ENCODE results near the gene RNF152. TPM values are rescaled to one million over a fixed set of nuclear protein-coding genes. Genes with fewer than 3 reads are reported as not detected.

The RNF152 gene
- polyA plus RNA-seq, 1 of the 3 experiments (the other 2 are of a cell fraction) = 6.6 TPM

DNA sequence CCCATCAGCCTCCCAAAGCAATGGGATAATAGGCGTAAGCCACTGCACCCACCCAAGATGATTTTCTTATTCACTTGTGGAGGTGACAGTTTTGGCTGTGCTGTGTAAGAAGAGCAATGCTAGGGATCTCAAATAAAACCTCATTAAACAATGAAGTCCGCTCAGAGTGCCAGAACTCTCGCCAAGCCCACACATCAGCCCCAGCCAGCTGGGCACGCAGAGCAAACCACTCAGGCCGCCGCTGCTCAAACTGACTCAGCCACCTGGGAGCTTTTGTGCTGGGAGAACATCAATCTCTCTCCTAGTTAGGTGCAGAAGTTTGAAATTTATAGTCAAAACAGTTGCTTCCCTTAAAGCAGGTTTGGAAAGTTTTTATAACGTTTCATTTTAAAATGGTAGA lies 47.6 kb downstream of the RNF152 start:
- H4K20me1 ChIP-seq (ENCODE audit: insufficient read depth) = peaks cover 55% of the 10 kb centered on the region; the same call in 1 of the 2 replicates
- no peak overlapping the region for H3K4me2 ChIP-seq
- ChIA-PET CTCF (interaction anchor here (1.5 kb wide), 1 partner anchor 9 kb away, joined by 4 read pairs; no protein-coding TSS in a partner anchor), POLR2A (no interaction called here)
- no peaks in the 10 kb centered on the region; a peak in 2 of 4 replicates for H3K4me1 ChIP-seq (ENCODE audit: control insufficient read depth in 1 of 2, insufficient read depth in 2 of 2, low read depth in 1 of 2, low read length in 1 of 2)
- peaks cover 7 to 44% of the 10 kb centered on the region in 2 experiments for H3K36me3 ChIP-seq (replicated peaks in 1 of 2; ENCODE audit: control insufficient read depth in 1 of 2, insufficient read depth in 2 of 2, low read length in 1 of 2)
- H3K9ac ChIP-seq = no peak overlapping the region
- H3K9me3 ChIP-seq = no peaks in the 10 kb centered on the region
- WGBS (ENCODE audit: low lambda C conversion rate) = 81% methylated on average over 5 of the region's 7 CpGs
- no peak overlapping the region for H3K4me3 ChIP-seq (ENCODE audit: low read depth in 2 of 2, low read length in 1 of 2)
- no peak for DNase-seq
- TF ChIP-seq CHD2 (IDR thresholded peaks at IDR 0.05; ENCODE audit: low read length, partially characterized antibody) (no peak), TCF12 (IDR thresholded peaks at IDR 0.05) (no peak), SIN3A (IDR thresholded peaks at IDR 0.05; ENCODE audit: borderline replicate concordance, low read depth, low read length) (no peak), EZH2phosphoT487 (IDR thresholded peaks at IDR 0.05; ENCODE audit: borderline replicate concordance, low read depth) (no peak), RCOR1 (IDR thresholded peaks at IDR 0.05; ENCODE audit: low read length) (no peak), RFX5 (IDR thresholded peaks at IDR 0.05; ENCODE audit: low read length) (no peak), NFIC (IDR thresholded peaks at IDR 0.05; ENCODE audit: borderline replicate concordance) (no peak), JUND (IDR thresholded peaks at IDR 0.05) (no peak), YY1 (IDR thresholded peaks at IDR 0.05; ENCODE audit: low read depth) (no peak), NRF1 (IDR thresholded peaks at IDR 0.05; ENCODE audit: low read depth, low read length) (no peak), GABPA (IDR thresholded peaks at IDR 0.05; ENCODE audit: low read depth) (no peak)
- TF ChIP-seq, protein P1, sequence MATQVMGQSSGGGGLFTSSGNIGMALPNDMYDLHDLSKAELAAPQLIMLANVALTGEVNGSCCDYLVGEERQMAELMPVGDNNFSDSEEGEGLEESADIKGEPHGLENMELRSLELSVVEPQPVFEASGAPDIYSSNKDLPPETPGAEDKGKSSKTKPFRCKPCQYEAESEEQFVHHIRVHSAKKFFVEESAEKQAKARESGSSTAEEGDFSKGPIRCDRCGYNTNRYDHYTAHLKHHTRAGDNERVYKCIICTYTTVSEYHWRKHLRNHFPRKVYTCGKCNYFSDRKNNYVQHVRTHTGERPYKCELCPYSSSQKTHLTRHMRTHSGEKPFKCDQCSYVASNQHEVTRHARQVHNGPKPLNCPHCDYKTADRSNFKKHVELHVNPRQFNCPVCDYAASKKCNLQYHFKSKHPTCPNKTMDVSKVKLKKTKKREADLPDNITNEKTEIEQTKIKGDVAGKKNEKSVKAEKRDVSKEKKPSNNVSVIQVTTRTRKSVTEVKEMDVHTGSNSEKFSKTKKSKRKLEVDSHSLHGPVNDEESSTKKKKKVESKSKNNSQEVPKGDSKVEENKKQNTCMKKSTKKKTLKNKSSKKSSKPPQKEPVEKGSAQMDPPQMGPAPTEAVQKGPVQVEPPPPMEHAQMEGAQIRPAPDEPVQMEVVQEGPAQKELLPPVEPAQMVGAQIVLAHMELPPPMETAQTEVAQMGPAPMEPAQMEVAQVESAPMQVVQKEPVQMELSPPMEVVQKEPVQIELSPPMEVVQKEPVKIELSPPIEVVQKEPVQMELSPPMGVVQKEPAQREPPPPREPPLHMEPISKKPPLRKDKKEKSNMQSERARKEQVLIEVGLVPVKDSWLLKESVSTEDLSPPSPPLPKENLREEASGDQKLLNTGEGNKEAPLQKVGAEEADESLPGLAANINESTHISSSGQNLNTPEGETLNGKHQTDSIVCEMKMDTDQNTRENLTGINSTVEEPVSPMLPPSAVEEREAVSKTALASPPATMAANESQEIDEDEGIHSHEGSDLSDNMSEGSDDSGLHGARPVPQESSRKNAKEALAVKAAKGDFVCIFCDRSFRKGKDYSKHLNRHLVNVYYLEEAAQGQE (IDR thresholded peaks at IDR 0.05; ENCODE audit: low read depth, low read length) = no peak
- TF ChIP-seq, protein P2, sequence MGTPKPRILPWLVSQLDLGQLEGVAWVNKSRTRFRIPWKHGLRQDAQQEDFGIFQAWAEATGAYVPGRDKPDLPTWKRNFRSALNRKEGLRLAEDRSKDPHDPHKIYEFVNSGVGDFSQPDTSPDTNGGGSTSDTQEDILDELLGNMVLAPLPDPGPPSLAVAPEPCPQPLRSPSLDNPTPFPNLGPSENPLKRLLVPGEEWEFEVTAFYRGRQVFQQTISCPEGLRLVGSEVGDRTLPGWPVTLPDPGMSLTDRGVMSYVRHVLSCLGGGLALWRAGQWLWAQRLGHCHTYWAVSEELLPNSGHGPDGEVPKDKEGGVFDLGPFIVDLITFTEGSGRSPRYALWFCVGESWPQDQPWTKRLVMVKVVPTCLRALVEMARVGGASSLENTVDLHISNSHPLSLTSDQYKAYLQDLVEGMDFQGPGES (IDR thresholded peaks at IDR 0.05; ENCODE audit: low read depth, low read length) = no peak
- H3K9me2 ChIP-seq = no peaks in the 10 kb centered on the region
- H2AFZ ChIP-seq (ENCODE audit: low read depth) = no peak overlapping the region
- H3K79me2 ChIP-seq (ENCODE audit: insufficient read depth) = peaks cover 100% of the 10 kb centered on the region
- peaks cover 11% of the 10 kb centered on the region for H3F3A ChIP-seq (replicated peaks; ENCODE audit: insufficient read depth)
- H3K27me3 ChIP-seq (ENCODE audit: insufficient read depth) = no peaks in the 10 kb centered on the region
- H3K27ac ChIP-seq (ENCODE audit: low read depth in 2 of 2, low read length in 1 of 2) = no peak overlapping the region

DNA sequence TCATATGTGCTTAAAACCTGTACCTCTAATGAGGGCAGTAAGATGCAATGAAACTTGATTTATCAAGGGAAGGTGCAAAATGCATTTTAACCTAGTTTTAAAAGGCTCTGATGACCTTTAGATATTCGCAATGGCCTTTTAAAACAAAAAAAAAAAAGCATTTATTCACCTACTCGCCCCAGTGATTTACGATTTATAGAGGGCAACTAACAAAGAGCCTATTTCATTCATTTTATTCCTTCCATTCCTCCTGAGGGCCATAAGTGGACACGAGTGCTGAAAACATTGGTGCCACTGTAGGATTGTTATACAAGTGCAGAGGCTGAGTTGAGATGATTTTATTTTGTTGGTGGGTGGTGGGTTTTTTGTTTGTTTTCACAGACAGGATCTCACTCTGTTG lies 48.1 kb downstream of the RNF152 start:
- Histone ChIP-seq H3K9me3 (no peaks in the 10 kb centered on the region), H3K79me2 (ENCODE audit: insufficient read depth) (peaks cover 100% of the 10 kb centered on the region), H3K9ac (no peak overlapping the region), H3K9me2 (no peaks in the 10 kb centered on the region), H3K27me3 (ENCODE audit: insufficient read depth) (no peaks in the 10 kb centered on the region), H2AFZ (ENCODE audit: low read depth) (no peak overlapping the region), H3K4me2 (no peak overlapping the region), H3K4me1 (ENCODE audit: control insufficient read depth in 1 of 2, insufficient read depth in 2 of 2, low read depth in 1 of 2, low read length in 1 of 2) (no peaks in the 10 kb centered on the region; a peak in 2 of 4 replicates), H3K27ac (ENCODE audit: low read depth in 2 of 2, low read length in 1 of 2) (no peak overlapping the region; a peak in 1 of 4 replicates), H3F3A (replicated peaks; ENCODE audit: insufficient read depth) (peaks cover 11% of the 10 kb centered on the region), H3K36me3 (replicated peaks in 1 of 2; ENCODE audit: control insufficient read depth in 1 of 2, insufficient read depth in 2 of 2, low read length in 1 of 2) (peaks cover 7 to 43% of the 10 kb centered on the region in 2 experiments), H3K4me3 (ENCODE audit: low read depth in 2 of 2, low read length in 1 of 2) (no peak overlapping the region), H4K20me1 (ENCODE audit: insufficient read depth) (peaks cover 51% of the 10 kb centered on the region; the same call in 1 of the 2 replicates)
- 95% methylated on average over 4 of the region's 4 CpGs for WGBS (ENCODE audit: low lambda C conversion rate)
- DNase-seq = no peak
- ChIA-PET POLR2A (no interaction called here), CTCF (no interaction called here)
- no peak for TF ChIP-seq NFIC (IDR thresholded peaks at IDR 0.05; ENCODE audit: borderline replicate concordance)
- TF ChIP-seq, protein P2 (IDR thresholded peaks at IDR 0.05; ENCODE audit: low read depth, low read length) = no peak
- TF ChIP-seq, protein P3, sequence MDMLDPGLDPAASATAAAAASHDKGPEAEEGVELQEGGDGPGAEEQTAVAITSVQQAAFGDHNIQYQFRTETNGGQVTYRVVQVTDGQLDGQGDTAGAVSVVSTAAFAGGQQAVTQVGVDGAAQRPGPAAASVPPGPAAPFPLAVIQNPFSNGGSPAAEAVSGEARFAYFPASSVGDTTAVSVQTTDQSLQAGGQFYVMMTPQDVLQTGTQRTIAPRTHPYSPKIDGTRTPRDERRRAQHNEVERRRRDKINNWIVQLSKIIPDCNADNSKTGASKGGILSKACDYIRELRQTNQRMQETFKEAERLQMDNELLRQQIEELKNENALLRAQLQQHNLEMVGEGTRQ (IDR thresholded peaks at IDR 0.05; ENCODE audit: borderline replicate concordance, low read depth, low read length) = no peak
- TF ChIP-seq JUND (IDR thresholded peaks at IDR 0.05) = no peak
- TF ChIP-seq, protein P4, sequence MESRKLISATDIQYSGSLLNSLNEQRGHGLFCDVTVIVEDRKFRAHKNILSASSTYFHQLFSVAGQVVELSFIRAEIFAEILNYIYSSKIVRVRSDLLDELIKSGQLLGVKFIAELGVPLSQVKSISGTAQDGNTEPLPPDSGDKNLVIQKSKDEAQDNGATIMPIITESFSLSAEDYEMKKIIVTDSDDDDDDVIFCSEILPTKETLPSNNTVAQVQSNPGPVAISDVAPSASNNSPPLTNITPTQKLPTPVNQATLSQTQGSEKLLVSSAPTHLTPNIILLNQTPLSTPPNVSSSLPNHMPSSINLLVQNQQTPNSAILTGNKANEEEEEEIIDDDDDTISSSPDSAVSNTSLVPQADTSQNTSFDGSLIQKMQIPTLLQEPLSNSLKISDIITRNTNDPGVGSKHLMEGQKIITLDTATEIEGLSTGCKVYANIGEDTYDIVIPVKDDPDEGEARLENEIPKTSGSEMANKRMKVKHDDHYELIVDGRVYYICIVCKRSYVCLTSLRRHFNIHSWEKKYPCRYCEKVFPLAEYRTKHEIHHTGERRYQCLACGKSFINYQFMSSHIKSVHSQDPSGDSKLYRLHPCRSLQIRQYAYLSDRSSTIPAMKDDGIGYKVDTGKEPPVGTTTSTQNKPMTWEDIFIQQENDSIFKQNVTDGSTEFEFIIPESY (IDR thresholded peaks at IDR 0.05; ENCODE audit: borderline replicate concordance, low read depth) = no peak
- TF ChIP-seq RFX5 (IDR thresholded peaks at IDR 0.05; ENCODE audit: low read length) = no peak
